Transverse colon (tissue), 4 donors: ENCODE measurements around the gene BIRC7.

Experiments used
- POLR2A ChIP-seq: fragments of 450-650 bp; IDR thresholded peaks from one replicate; pipeline ENCODE4 v1.6.1; 2016; ENCODE audit warnings: antibody characterized with exemption, mild to moderate bottlenecking, moderate library complexity
- POLR2AphosphoS5 ChIP-seq, 3 donors: sonication (generic); formaldehyde crosslinking; IDR thresholded peaks; one replicate each; pipeline ENCODE4 v1.6.1; 2016; ENCODE audit warnings: antibody characterized with exemption in 3 of 3
- TF ChIP-seq, protein P1 (sequence below), 5 experiments: fragments of 200-600 bp in 3 of 5; fragments of 450-650 bp in 2 of 5; sonication (generic) in 3 of 5; IDR thresholded peaks; 1 replicate in 2 of 5; 2 replicates in 3 of 5; pipeline ENCODE4 v1.5.1; 2016 to 2017; ENCODE audit warnings: antibody characterized with exemption in 5 of 5, inconsistent platforms in 3 of 5, mild to moderate bottlenecking in 2 of 5, moderate library complexity in 1 of 5

DNA sequence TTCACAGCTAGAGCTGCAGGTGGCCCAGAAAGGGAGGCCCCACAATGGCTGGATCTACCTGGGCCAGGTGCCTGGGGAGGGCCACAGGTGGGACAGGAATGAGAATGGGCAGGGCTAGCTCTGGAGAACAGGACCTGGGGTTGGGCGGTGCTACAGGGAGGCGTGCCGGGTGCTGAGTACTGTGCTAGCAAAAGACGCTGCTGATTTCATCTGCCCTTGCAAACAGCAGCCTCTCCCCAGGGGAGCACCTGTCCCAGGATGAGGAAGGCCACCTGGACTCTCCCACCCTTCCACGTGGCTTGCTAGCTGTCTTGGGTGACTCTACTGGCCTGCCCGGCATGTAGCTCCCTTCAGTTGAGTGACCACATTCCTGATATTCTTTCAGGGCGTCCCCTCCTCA, 13.2 kb upstream of the BIRC7 start:
- TF ChIP-seq, protein P1, sequence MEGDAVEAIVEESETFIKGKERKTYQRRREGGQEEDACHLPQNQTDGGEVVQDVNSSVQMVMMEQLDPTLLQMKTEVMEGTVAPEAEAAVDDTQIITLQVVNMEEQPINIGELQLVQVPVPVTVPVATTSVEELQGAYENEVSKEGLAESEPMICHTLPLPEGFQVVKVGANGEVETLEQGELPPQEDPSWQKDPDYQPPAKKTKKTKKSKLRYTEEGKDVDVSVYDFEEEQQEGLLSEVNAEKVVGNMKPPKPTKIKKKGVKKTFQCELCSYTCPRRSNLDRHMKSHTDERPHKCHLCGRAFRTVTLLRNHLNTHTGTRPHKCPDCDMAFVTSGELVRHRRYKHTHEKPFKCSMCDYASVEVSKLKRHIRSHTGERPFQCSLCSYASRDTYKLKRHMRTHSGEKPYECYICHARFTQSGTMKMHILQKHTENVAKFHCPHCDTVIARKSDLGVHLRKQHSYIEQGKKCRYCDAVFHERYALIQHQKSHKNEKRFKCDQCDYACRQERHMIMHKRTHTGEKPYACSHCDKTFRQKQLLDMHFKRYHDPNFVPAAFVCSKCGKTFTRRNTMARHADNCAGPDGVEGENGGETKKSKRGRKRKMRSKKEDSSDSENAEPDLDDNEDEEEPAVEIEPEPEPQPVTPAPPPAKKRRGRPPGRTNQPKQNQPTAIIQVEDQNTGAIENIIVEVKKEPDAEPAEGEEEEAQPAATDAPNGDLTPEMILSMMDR (IDR thresholded peaks at IDR 0.05), result no peak
- TF ChIP-seq POLR2A, result no peak
- no peak for TF ChIP-seq POLR2AphosphoS5 (IDR thresholded peaks at IDR 0.05)
